Duodenal mucosa (tissue), 2 donors: Measurements from ENCODE around the gene METTL9.
"Not testable (repeated sequence)": the region's sequence is repeated elsewhere in the genome, so short reads cannot be mapped to it uniquely, and the experiment has no call there.

ENCODE experiments used
- H3K27ac ChIP-seq: one replicate; pipeline ENCODE4 v1.7.0; 2013; ENCODE audit warnings: low read depth, low read length
- H3K27me3 ChIP-seq, 2 donors: one replicate each; pipeline ENCODE4 v1.7.0; 2013; ENCODE audit warnings: low read length in 2 of 2, control low read depth in 1 of 2; ENCODE audit not compliant: insufficient read depth in 2 of 2, control insufficient read depth in 1 of 2
- H3K36me3 ChIP-seq, 2 donors: one replicate each; pipeline ENCODE4 v1.7.0; 2013; ENCODE audit warnings: low read length in 2 of 2, control low read depth in 1 of 2; ENCODE audit not compliant: insufficient read depth in 2 of 2, control insufficient read depth in 1 of 2
- H3K4me1 ChIP-seq, 2 donors: one replicate each; pipeline ENCODE4 v1.7.0; 2013; ENCODE audit warnings: low read length in 2 of 2, control low read depth in 1 of 2; ENCODE audit not compliant: insufficient read depth in 2 of 2, control insufficient read depth in 1 of 2
- H3K4me3 ChIP-seq, 2 donors: one replicate each; pipeline ENCODE4 v1.7.0; 2013; ENCODE audit warnings: low read length in 2 of 2, low read depth in 1 of 2
- H3K9ac ChIP-seq, 2 donors: one replicate each; pipeline ENCODE4 v1.7.0; 2013; ENCODE audit warnings: low read length in 2 of 2, low read depth in 1 of 2
- H3K9me3 ChIP-seq, 2 donors: one replicate each; pipeline ENCODE4 v1.7.0; 2013; ENCODE audit warnings: low read length in 2 of 2, control low read depth in 1 of 2; ENCODE audit not compliant: control insufficient read depth in 1 of 2

Gene METTL9

DNA sequence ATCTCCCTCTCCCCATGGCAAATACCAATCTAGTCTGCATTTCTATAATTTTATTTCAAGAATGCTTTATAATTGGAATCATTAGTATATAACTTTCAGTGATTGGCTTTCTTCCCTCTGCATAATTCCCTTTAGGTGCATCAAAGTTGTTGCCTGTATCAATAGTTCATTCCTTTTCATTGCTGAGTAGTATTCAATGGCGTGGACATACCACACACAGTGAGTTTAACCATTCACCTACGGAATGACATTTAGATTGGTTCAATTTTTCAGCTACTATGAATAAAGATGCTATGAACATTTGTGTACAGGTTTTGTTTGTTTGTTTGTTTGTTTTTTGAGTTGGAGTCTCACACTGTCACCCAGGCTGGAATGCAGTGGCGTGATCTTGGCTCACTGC lies 74.1 kb downstream of the METTL9 start:
- no peaks in the 10 kb centered on the region for H3K36me3 ChIP-seq
- no peaks in the 10 kb centered on the region for H3K9me3 ChIP-seq
- no peak overlapping the region for H3K9ac ChIP-seq
- H3K27me3 ChIP-seq = no peaks in the 10 kb centered on the region
- H3K4me1 ChIP-seq = no peaks in the 10 kb centered on the region
- no peak overlapping the region for H3K27ac ChIP-seq
- H3K4me3 ChIP-seq = no peak overlapping the region

- not testable (repeated sequence) for H3K36me3 ChIP-seq, H3K4me3 ChIP-seq, H3K27me3 ChIP-seq, H3K9me3 ChIP-seq, H3K9ac ChIP-seq, H3K4me1 ChIP-seq, H3K27ac ChIP-seq
These were observed 75.1 kb downstream of the METTL9 start for GRCh38 chr16:21674456-21674855.

DNA sequence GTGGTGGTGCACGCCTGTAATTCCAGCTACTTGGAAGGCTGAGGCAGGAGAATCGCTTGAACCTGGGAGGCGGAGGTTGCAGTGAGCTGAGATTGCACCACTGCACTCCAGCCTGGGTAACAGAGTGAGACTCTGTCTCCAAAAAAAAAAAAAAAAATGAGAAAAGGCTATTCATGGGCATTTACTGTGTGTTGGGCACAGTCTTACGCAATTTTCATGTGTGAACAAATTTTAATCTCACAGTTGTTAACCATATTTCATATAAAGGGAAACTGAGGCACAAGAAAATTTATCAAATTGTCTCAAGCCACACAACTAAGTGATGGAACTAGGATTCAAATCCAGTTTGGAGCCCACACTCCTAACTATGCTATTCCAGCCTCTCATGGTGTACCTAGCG lies 81.3 kb downstream of the METTL9 start:
- H3K9ac ChIP-seq, H3K27me3 ChIP-seq, H3K27ac ChIP-seq, H3K9me3 ChIP-seq, H3K36me3 ChIP-seq, H3K4me3 ChIP-seq, H3K4me1 ChIP-seq: not testable (repeated sequence)

DNA sequence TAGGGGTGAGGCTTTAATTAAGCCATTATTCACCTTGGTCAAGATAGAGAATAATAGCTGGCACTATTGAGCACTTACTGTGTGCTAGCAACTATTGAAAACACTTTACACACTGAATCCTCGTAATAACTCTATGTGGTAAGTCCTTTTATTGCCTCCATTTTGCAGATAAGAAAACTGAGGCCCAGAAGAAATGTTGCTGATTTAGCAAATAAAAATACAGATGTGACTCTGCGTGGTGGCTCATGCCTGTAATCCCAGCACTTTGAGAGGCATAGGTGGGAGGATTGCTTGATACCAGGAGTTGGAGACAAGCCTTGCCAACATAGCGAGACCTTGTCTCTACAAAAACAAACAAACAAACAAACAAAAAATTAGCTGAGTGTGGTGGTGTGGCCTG lies 83.8 kb downstream of the METTL9 start:
- no peak overlapping the region for H3K4me3 ChIP-seq

DNA sequence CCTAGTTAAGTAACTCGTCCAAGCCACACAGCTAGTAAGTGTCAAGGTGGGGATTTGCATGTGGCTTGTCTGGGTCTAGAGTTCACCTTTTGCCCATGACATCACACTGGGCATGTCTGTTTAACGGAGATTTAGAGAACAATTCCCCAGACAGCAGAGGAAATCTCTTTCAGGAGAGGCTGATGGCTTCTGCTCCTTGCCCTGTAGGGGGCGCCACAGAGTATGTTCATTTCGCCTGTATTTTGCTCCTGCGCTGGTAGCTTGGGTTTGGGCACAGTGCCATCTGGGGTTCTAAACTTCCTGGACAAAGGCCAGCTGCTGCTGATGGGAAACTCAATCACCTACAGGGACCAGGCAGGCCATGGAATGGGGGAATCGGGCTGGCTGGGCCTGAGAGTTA lies 84.8 kb downstream of the METTL9 start:
- H3K27ac ChIP-seq = no peak overlapping the region
- no peak overlapping the region for H3K4me3 ChIP-seq
- no peaks in the 10 kb centered on the region for H3K27me3 ChIP-seq
- no peaks in the 10 kb centered on the region for H3K9me3 ChIP-seq
- H3K36me3 ChIP-seq = no peaks in the 10 kb centered on the region
- H3K9ac ChIP-seq = no peak overlapping the region
- no peaks in the 10 kb centered on the region for H3K4me1 ChIP-seq

More for the DNA sequence above, 83.8 kb downstream of the METTL9 start:
- Histone ChIP-seq H3K27ac (no peak overlapping the region), H3K27me3 (no peaks in the 10 kb centered on the region), H3K4me1 (no peaks in the 10 kb centered on the region), H3K9me3 (no peaks in the 10 kb centered on the region), H3K36me3 (no peaks in the 10 kb centered on the region), H3K9ac (no peak overlapping the region)

DNA sequence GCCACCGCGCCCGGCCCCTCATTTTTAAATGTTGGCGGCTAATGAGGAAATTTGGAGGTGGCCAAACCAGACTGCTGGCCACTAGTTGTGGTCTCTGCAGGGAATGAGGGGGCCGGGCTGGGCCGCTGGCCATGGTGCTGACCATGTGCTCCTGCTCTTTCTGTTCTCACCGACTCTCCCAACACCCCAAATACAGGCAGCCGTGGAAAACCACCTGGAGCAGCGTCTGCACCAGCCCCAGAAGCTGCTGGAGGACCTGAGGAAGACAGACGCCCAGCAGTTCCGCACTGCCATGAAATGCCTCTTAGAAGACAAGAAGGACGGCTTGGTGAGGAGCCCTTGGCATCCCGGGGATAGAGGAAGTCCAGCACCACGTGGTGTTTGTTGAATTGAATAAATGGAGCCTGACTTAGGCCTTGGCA lies 85.7 kb downstream of the METTL9 start:
- Histone ChIP-seq H3K27me3 (no peaks in the 10 kb centered on the region), H3K9ac (no peak overlapping the region), H3K36me3 (no peaks in the 10 kb centered on the region), H3K9me3 (no peaks in the 10 kb centered on the region), H3K4me1 (no peaks in the 10 kb centered on the region), H3K27ac (no peak overlapping the region), H3K4me3 (no peak overlapping the region)

GRCh38 chr16:21689107-21689506 lies 89.7 kb downstream of the METTL9 start:
- H3K27me3 ChIP-seq = no peaks in the 10 kb centered on the region
- H3K27ac ChIP-seq = no peak overlapping the region
- no peak overlapping the region for H3K4me3 ChIP-seq
- no peaks in the 10 kb centered on the region for H3K36me3 ChIP-seq
- no peaks in the 10 kb centered on the region for H3K9me3 ChIP-seq
- H3K9ac ChIP-seq = no peak overlapping the region
- no peaks in the 10 kb centered on the region for H3K4me1 ChIP-seq

DNA sequence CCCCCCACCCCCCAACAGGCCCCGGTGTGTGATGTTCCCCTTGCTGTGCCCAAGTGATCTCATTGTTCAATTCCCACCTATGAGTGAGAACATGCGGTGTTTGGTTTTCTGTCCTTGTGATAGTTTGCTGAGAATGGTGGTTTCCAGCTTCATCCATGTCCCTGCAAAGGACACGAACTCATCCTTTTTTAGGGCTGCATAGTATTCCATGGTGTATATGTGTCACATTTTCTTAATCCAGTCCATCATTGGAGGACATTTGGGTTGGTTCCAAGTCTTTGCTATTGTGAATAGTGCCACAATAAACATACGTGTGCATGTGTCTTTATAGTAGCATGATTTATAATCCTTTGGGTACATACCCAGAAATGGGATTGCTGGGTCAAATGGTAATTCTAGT lies 91.6 kb downstream of the METTL9 start:
- H3K27me3 ChIP-seq, H3K27ac ChIP-seq, H3K4me3 ChIP-seq, H3K9me3 ChIP-seq, H3K9ac ChIP-seq, H3K4me1 ChIP-seq, H3K36me3 ChIP-seq: not testable (repeated sequence)

GRCh38 chr16:21694609-21695008 lies 95.2 kb downstream of the METTL9 start:
- Histone ChIP-seq H3K27me3 (no peaks in the 10 kb centered on the region), H3K36me3 (no peaks in the 10 kb centered on the region), H3K9ac (no peak overlapping the region), H3K4me1 (no peaks in the 10 kb centered on the region), H3K27ac (no peak overlapping the region), H3K4me3 (no peak overlapping the region), H3K9me3 (no peaks in the 10 kb centered on the region)

DNA sequence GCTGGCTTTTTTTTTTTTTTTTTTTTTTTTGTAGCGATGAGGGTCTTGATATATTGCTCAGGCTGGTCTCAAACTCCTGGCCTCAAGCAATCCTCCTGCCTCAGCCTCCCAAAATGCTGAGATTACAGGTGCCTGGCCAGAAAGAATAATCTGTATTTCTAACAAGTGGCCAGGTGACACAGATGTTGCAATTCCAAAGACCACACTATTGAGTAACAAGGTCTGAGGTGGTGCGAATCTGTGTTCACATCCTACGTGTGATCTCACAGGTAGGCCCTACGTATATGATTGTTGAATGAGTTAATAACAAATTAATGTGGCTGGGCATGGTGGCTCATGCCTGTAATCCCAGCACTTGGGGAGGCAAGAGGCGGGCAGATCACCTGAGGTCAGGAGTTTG lies 97.7 kb downstream of the METTL9 start:
- no peak overlapping the region for H3K4me3 ChIP-seq
- no peak overlapping the region for H3K9ac ChIP-seq
- no peaks in the 10 kb centered on the region for H3K4me1 ChIP-seq
- no peak overlapping the region for H3K27ac ChIP-seq
- no peaks in the 10 kb centered on the region for H3K36me3 ChIP-seq
- H3K27me3 ChIP-seq = no peaks in the 10 kb centered on the region
- no peaks in the 10 kb centered on the region for H3K9me3 ChIP-seq
